Fibroblast of pulmonary artery (primary cell): Measurements from ENCODE around the gene PRSS3.
"Not testable (repeated sequence)": the region's sequence is repeated elsewhere in the genome, so short reads cannot be mapped to it uniquely, and the experiment has no call there.

ENCODE experiments used
- DNase-seq: peaks from one replicate; pipeline ENCODE4 v3.0.0-alpha.2; 2010; ENCODE audit warnings: low read depth
- H3K4me3 ChIP-seq: replicated peaks from 2 replicates; pipeline ENCODE4 v1.5.1; 2011; ENCODE audit warnings: low read depth, mild to moderate bottlenecking, control low read depth, low read length, moderate library complexity
- CTCF ChIP-seq: IDR thresholded peaks from 2 replicates; pipeline ENCODE4 v1.5.1; 2011; ENCODE audit warnings: mild to moderate bottlenecking, control low read depth, low read length, inconsistent platforms; ENCODE audit errors: missing control alignments

PRSS3 gene

GRCh38 chr9:33762343-33762742 lies 33.0 kb upstream of the PRSS3 start:
- no peak for DNase-seq
- TF ChIP-seq CTCF, result no peak
- H3K4me3 ChIP-seq, result no peak overlapping the region

DNA sequence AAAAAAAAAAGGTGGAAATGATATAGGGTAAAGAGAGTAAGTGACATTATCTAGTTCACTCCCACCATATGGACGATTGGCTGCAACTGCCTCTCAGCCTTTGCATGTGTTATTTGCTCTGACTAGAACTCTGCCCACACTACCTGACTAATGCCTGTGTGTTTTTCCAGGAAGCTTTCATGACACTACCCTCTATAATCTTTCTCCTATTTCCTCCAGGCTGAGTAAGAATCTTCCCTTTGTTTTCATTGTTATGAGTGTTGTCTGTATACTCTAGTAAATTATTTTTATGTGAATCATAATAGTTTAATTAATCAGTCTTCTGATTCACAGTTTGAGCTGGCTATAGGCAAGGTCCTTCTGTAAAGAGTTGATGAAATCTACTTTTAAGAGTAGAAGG lies 31.7 kb upstream of the PRSS3 start:
- DNase-seq, result peak; percentile 26

DNA sequence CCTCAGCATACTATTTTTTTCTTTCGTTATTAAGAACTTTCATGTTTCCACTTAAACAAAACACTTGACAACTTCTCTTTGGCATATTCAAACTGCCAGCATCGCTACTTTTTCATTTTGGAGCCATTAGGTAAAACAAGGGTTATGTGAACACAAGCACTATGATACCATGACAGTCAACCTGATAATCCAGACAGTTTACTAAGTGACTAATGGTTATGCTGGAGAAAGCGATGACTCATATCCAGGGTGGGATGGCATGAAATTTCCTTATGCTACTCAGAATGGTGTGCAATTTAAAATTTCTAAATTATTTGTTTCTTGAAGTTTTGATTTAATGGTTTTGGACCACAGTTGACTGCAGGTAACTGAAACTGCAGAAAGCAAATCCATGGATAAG lies 29.9 kb upstream of the PRSS3 start:
- no peak overlapping the region for H3K4me3 ChIP-seq
- no peak for TF ChIP-seq CTCF
- DNase-seq, result peak; percentile 60

More for the DNA sequence above, 31.7 kb upstream of the PRSS3 start:
- not testable (repeated sequence) for H3K4me3 ChIP-seq

DNA sequence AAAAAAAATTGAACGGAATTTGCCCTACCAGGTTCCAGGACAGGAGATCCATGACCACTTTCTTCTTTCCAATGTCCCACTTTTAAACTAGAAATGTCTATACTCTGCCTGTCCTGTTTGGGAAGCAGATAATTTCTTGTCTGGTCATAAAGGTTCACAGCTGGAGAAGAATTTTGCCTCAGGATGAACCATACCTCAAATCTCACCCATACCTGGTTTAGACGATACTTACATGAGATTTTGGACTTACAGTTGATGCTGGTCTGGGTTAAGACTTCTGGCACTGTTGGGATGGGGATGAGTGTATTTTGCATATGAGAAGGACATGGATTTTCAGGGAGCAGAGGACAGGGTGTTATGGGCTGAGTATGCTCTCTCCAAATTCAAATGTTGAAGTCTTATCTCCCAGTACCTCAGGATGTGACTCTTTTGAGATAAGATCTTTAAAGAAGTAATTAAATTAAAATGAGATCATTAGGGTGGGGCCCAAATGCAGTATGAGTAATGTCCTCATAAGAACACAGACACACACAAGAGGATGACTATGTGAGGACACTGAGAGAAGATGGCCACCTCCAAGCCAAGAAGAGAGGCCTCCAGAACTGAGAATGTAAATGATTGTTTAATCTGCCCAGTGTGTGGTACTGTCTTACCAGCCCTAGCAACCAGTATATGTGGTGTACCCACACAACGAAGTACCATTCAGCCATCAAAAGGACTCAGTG lies 25.0 kb upstream of the PRSS3 start:
- DNase-seq, result peak; percentile 26
- not testable (repeated sequence) for H3K4me3 ChIP-seq

GRCh38 chr9:33773135-33773534 lies 22.2 kb upstream of the PRSS3 start:
- DNase-seq, H3K4me3 ChIP-seq: not testable (repeated sequence)

GRCh38 chr9:33774074-33774659 lies 21.2 kb upstream of the PRSS3 start:
- DNase-seq, H3K4me3 ChIP-seq: not testable (repeated sequence)

GRCh38 chr9:33776578-33776977 lies 18.8 kb upstream of the PRSS3 start:
- H3K4me3 ChIP-seq, result no peak overlapping the region
- TF ChIP-seq CTCF, result no peak
- DNase-seq, result no peak

- peak; percentile 76 for DNase-seq
- H3K4me3 ChIP-seq, result no peak overlapping the region
- TF ChIP-seq CTCF, result peak; percentile 91
Measured at GRCh38 chr9:33778700-33779351, 16.5 kb upstream of the PRSS3 start.

DNA sequence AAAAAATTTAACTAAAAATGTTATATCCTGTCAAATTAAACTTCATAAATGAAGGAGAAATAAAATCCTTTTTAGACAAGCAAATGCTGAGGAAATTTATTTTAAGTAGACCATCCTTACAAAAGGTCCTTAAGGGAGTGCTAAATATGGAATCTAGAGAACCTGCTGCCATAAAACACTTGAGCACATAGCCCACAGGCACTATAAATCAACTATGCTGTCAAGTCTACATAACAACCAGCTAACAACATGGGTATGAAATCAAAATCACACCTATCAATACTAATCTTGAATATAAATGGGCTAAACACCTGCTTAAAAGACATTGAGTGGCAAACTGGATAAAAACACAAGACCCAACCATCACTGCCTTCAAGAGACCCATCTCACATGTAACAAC lies 15.1 kb upstream of the PRSS3 start:
- no peak for DNase-seq
- no peak overlapping the region for H3K4me3 ChIP-seq
- TF ChIP-seq CTCF, result no peak
